Panc1 (cell line): ENCODE results near the gene DNAH9.

Experiments used
- CTCF ChIP-seq: fragments of 450-650 bp; IDR thresholded peaks from 2 replicates; pipeline ENCODE4 v1.5.1; 2017; ENCODE audit warnings: mild to moderate bottlenecking
- POLR2AphosphoS5 ChIP-seq: IDR thresholded peaks from 2 replicates; pipeline ENCODE4 v1.6.1; 2012; ENCODE audit warnings: mild to moderate bottlenecking, low read depth, low read length, moderate library complexity
- REST ChIP-seq, 2 experiments: IDR thresholded peaks; 2 replicates each; pipeline ENCODE4 v1.6.1; 2011 to 2012; ENCODE audit warnings: low read depth in 2 of 2, control low read depth in 1 of 2, low read length in 1 of 2, mild to moderate bottlenecking in 1 of 2, moderate library complexity in 1 of 2; ENCODE audit not compliant: insufficient read depth in 1 of 2

GRCh38 chr17:11999696-12000095, 401.4 kb downstream of the DNAH9 start:
- no peak for TF ChIP-seq POLR2AphosphoS5
- TF ChIP-seq CTCF = no peak
- TF ChIP-seq REST (IDR thresholded peaks at IDR 0.05; ENCODE audit: insufficient read depth in 1 of 2, low read depth in 2 of 2, low read length in 1 of 2) = no peak
